ACC112 (cell line): ENCODE measurements around the gene SHANK3.

ENCODE experiments used
- H2AFZ ChIP-seq: fragments of 200-600 bp; sonication (generic); one replicate; pipeline ENCODE4 v1.6.0; 2017; ENCODE audit warnings: antibody characterized with exemption, low read length; ENCODE audit not compliant: unreplicated experiment
- H3K27ac ChIP-seq: fragments of 200-600 bp; sonication (generic); 2 replicates; pipeline ENCODE4 v1.5.1; 2014; ENCODE audit warnings: low read depth, mild to moderate bottlenecking, antibody characterized with exemption, low read length, moderate library complexity
- H3K27me3 ChIP-seq: fragments of 200-600 bp; sonication (generic); 2 replicates; pipeline ENCODE4 v1.6.1; 2014; ENCODE audit warnings: mild to moderate bottlenecking, antibody characterized with exemption, low read length, moderate library complexity, mixed read lengths; ENCODE audit not compliant: insufficient read depth
- H3K36me3 ChIP-seq: fragments of 200-600 bp; sonication (generic); 2 replicates; pipeline ENCODE4 v1.6.1; 2016; ENCODE audit warnings: mild to moderate bottlenecking, antibody characterized with exemption, low read length, moderate library complexity, mixed read lengths; ENCODE audit not compliant: insufficient read depth
- H3K4me1 ChIP-seq: fragments of 200-600 bp; sonication (generic); one replicate; pipeline ENCODE4 v1.6.1; 2016; ENCODE audit warnings: low read length, mixed read lengths; ENCODE audit not compliant: insufficient read depth, unreplicated experiment, control insufficient read depth
- H3K4me3 ChIP-seq: fragments of 200-600 bp; sonication (generic); 2 replicates; pipeline ENCODE4 v1.5.1; 2014; ENCODE audit warnings: mild to moderate bottlenecking, low read depth, low read length
- H3K79me2 ChIP-seq: fragments of 200-600 bp; sonication (generic); one replicate; pipeline ENCODE4 v1.6.0; 2016; ENCODE audit warnings: low read length; ENCODE audit not compliant: control insufficient read depth, unreplicated experiment, insufficient read depth

The SHANK3 gene

GRCh38 chr22:50673231-50674129, 857 bp downstream of the SHANK3 start:
- no peak overlapping the region for H2AFZ ChIP-seq
- no peaks in the 10 kb centered on the region for H3K79me2 ChIP-seq
- H3K4me1 ChIP-seq, result no peaks in the 10 kb centered on the region
- H3K27me3 ChIP-seq, result peaks cover 3% of the 10 kb centered on the region; the same call in 1 of the 2 replicates
- H3K36me3 ChIP-seq, result no peaks in the 10 kb centered on the region
- H3K4me3 ChIP-seq, result peak overlapping the region; percentile 63
- H3K27ac ChIP-seq, result no peak overlapping the region

- Histone ChIP-seq H3K4me1 (no peaks in the 10 kb centered on the region), H3K79me2 (no peaks in the 10 kb centered on the region), H2AFZ (no peak overlapping the region), H3K4me3 (no peak overlapping the region), H3K27ac (no peak overlapping the region), H3K27me3 (peaks cover 3% of the 10 kb centered on the region; the same call in 1 of the 2 replicates), H3K36me3 (no peaks in the 10 kb centered on the region)
These were observed 1.5 kb downstream of the SHANK3 start for GRCh38 chr22:50674130-50674500.

- Histone ChIP-seq H2AFZ (no peak overlapping the region), H3K27me3 (peaks cover 3% of the 10 kb centered on the region; the same call in 1 of the 2 replicates), H3K4me3 (peak overlapping the region; percentile 71), H3K4me1 (no peaks in the 10 kb centered on the region), H3K36me3 (no peaks in the 10 kb centered on the region), H3K79me2 (no peaks in the 10 kb centered on the region), H3K27ac (no peak overlapping the region)
These were observed 2.3 kb downstream of the SHANK3 start for GRCh38 chr22:50674606-50675552.

- no peaks in the 10 kb centered on the region for H3K79me2 ChIP-seq
- peaks cover 3% of the 10 kb centered on the region; the same call in 1 of the 2 replicates for H3K27me3 ChIP-seq
- H2AFZ ChIP-seq, result no peak overlapping the region
- H3K36me3 ChIP-seq, result no peaks in the 10 kb centered on the region
- H3K27ac ChIP-seq, result no peak overlapping the region
- H3K4me1 ChIP-seq, result no peaks in the 10 kb centered on the region
- peak overlapping the region; percentile 71 for H3K4me3 ChIP-seq
These were observed 3.0 kb downstream of the SHANK3 start for GRCh38 chr22:50675553-50676179.

GRCh38 chr22:50676180-50676636, 3.6 kb downstream of the SHANK3 start:
- H3K27ac ChIP-seq, result no peak overlapping the region
- no peaks in the 10 kb centered on the region for H3K36me3 ChIP-seq
- peaks cover 3% of the 10 kb centered on the region; the same call in 1 of the 2 replicates for H3K27me3 ChIP-seq
- H2AFZ ChIP-seq, result no peak overlapping the region
- no peak overlapping the region for H3K4me3 ChIP-seq
- no peaks in the 10 kb centered on the region for H3K79me2 ChIP-seq
- H3K4me1 ChIP-seq, result no peaks in the 10 kb centered on the region

- Histone ChIP-seq H3K27me3 (peaks cover 3% of the 10 kb centered on the region; the same call in 1 of the 2 replicates), H3K4me1 (no peaks in the 10 kb centered on the region), H3K36me3 (no peaks in the 10 kb centered on the region), H3K27ac (no peak overlapping the region), H3K79me2 (no peaks in the 10 kb centered on the region), H2AFZ (no peak overlapping the region), H3K4me3 (no peak overlapping the region)
These were observed 4.3 kb downstream of the SHANK3 start for GRCh38 chr22:50676661-50677492.

- peaks cover 3% of the 10 kb centered on the region; the same call in 1 of the 2 replicates for H3K27me3 ChIP-seq
- H3K79me2 ChIP-seq, result no peaks in the 10 kb centered on the region
- H2AFZ ChIP-seq, result no peak overlapping the region
- H3K4me1 ChIP-seq, result no peaks in the 10 kb centered on the region
- no peak overlapping the region for H3K27ac ChIP-seq
- H3K36me3 ChIP-seq, result no peaks in the 10 kb centered on the region
- no peak overlapping the region for H3K4me3 ChIP-seq
These were observed 5.0 kb downstream of the SHANK3 start for GRCh38 chr22:50677493-50678217.

GRCh38 chr22:50678218-50678650, 5.6 kb downstream of the SHANK3 start:
- H3K4me3 ChIP-seq, result no peak overlapping the region
- no peaks in the 10 kb centered on the region for H3K36me3 ChIP-seq
- H3K27ac ChIP-seq, result no peak overlapping the region
- no peak overlapping the region for H2AFZ ChIP-seq
- H3K27me3 ChIP-seq, result peaks cover 3% of the 10 kb centered on the region; the same call in 1 of the 2 replicates
- H3K4me1 ChIP-seq, result no peaks in the 10 kb centered on the region
- H3K79me2 ChIP-seq, result no peaks in the 10 kb centered on the region
